Fibroblast of lung (primary cell): ENCODE results near the gene OR10X1.

Experiments
- CTCF ChIP-seq, 2 donors: IDR thresholded peaks in 1 of 2; conservative IDR thresholded peaks in 1 of 2; 1 replicate in 1 of 2; 2 replicates in 1 of 2; pipeline ENCODE4 v1.5.1; 2011 to 2012; ENCODE audit warnings: low read length in 2 of 2, control low read depth in 1 of 2, inconsistent platforms in 1 of 2, low read depth in 1 of 2, mild to moderate bottlenecking in 1 of 2
- EZH2 ChIP-seq: IDR thresholded peaks from 2 replicates; pipeline ENCODE4 v1.5.1; 2012; ENCODE audit warnings: low read length, control low read depth, mild to moderate bottlenecking; ENCODE audit errors: missing control alignments

GRCh38 chr1:158572226-158572625, 7.5 kb downstream of the OR10X1 start:
- TF ChIP-seq CTCF (conservative IDR thresholded peaks at IDR 0.05 in 1 of 2, IDR thresholded peaks at IDR 0.05 in 1 of 2; ENCODE audit: low read depth in 1 of 2, low read length in 2 of 2) (no peak), EZH2 (no peak)
